Measurements from ENCODE around the gene BOD1L1.

- TF ChIP-seq POLR2A (IDR thresholded peaks at IDR 0.05) = no peak
- no peak for TF ChIP-seq CTCF (IDR thresholded peaks at IDR 0.05)
- TF ChIP-seq POLR2AphosphoS5 (IDR thresholded peaks at IDR 0.05) = no peak
- TF ChIP-seq EP300 (IDR thresholded peaks at IDR 0.05; ENCODE audit: low read depth) = no peak
These were observed 102.9 kb downstream of the BOD1L1 start for GRCh38 chr4:13524504-13525243.

Data from transverse colon (tissue), 4 donors.